CD14-positive monocyte (primary cell): ENCODE measurements around the gene TLK2. TPM values are rescaled to one million over a fixed set of nuclear protein-coding genes. Genes with fewer than 3 reads are reported as not detected.

Experiments
- DNase-seq, 3 donors: peaks; one replicate each; pipeline ENCODE4 v3.0.0-alpha.2; 2011 to 2022
- H2AFZ ChIP-seq: 2 replicates; pipeline ENCODE4 v1.6.0; 2012; ENCODE audit warnings: mild to moderate bottlenecking, low read depth, low read length, inconsistent platforms; ENCODE audit not compliant: insufficient read depth, poor library complexity, severe bottlenecking
- H3K27ac ChIP-seq, 2 donors: 1 replicate in 1 of 2; 2 replicates in 1 of 2; pipeline ENCODE4 v1.5.1; 2012 to 2013; ENCODE audit warnings: low read length in 2 of 2, control low read depth in 1 of 2, inconsistent platforms in 1 of 2, low read depth in 1 of 2, mild to moderate bottlenecking in 1 of 2
- H3K27me3 ChIP-seq, 2 donors: one replicate each; pipeline versions ENCODE4 v1.6.0 to v1.6.1; 2011 to 2013; ENCODE audit warnings: low read length in 2 of 2; ENCODE audit not compliant: control insufficient read depth in 2 of 2, insufficient read depth in 2 of 2
- H3K36me3 ChIP-seq, 2 donors: replicated peaks in 1 of 2; 1 replicate in 1 of 2; 2 replicates in 1 of 2; pipeline versions ENCODE4 v1.5.1 to v1.6.1; 2012 to 2013; ENCODE audit warnings: low read length in 2 of 2, control low read depth in 1 of 2, inconsistent platforms in 1 of 2, mild to moderate bottlenecking in 1 of 2; ENCODE audit not compliant: insufficient read depth in 2 of 2, control insufficient read depth in 1 of 2
- H3K4me1 ChIP-seq, 2 donors: 1 replicate in 1 of 2; 2 replicates in 1 of 2; pipeline versions ENCODE4 v1.5.1 to v1.6.1; 2012 to 2013; ENCODE audit warnings: low read length in 2 of 2, control low read depth in 1 of 2, inconsistent platforms in 1 of 2, mild to moderate bottlenecking in 1 of 2, moderate library complexity in 1 of 2; ENCODE audit not compliant: insufficient read depth in 2 of 2, control insufficient read depth in 1 of 2
- H3K4me2 ChIP-seq: replicated peaks from 2 replicates; pipeline ENCODE3; 2012; ENCODE audit warnings: low read length, moderate library complexity, mild to moderate bottlenecking; ENCODE audit not compliant: poor library complexity, severe bottlenecking; ENCODE audit errors: extremely low read depth
- H3K4me3 ChIP-seq, 3 experiments: fragments of 200-600 bp in 1 of 3; sonication (generic) in 1 of 3; replicated peaks in 1 of 3; 1 replicate in 2 of 3; 2 replicates in 1 of 3; pipeline ENCODE4 v1.5.1; 2011 to 2013; ENCODE audit warnings: low read length in 3 of 3, mild to moderate bottlenecking in 3 of 3, control low read depth in 2 of 3, low read depth in 2 of 3, inconsistent platforms in 1 of 3, moderate library complexity in 1 of 3
- H3K79me2 ChIP-seq: 2 replicates; pipeline ENCODE4 v1.6.0; 2012; ENCODE audit warnings: mild to moderate bottlenecking, control low read depth, inconsistent platforms, low read length, moderate library complexity; ENCODE audit not compliant: insufficient read depth
- H3K9ac ChIP-seq: 2 replicates; pipeline ENCODE4 v1.6.0; 2017; ENCODE audit warnings: low read length, mild to moderate bottlenecking; ENCODE audit not compliant: insufficient read depth, poor library complexity, severe bottlenecking
- H3K9me3 ChIP-seq, 2 donors: replicated peaks in 1 of 2; 1 replicate in 1 of 2; 2 replicates in 1 of 2; pipeline versions ENCODE4 v1.5.1 to v1.6.1; 2012 to 2013; ENCODE audit warnings: low read length in 2 of 2, control low read depth in 1 of 2; ENCODE audit not compliant: control insufficient read depth in 1 of 2, insufficient read depth in 1 of 2
- H4K20me1 ChIP-seq: 2 replicates; pipeline ENCODE4 v1.6.0; 2012; ENCODE audit warnings: mild to moderate bottlenecking, low read length, control low read depth, moderate library complexity; ENCODE audit not compliant: insufficient read depth
- H3K27ac Mint-ChIP-seq, 7 donors: one replicate each; pipeline ENCODE4 v1.8.0; 2020; ENCODE audit warnings: mild to moderate bottlenecking in 7 of 7, mixed read lengths in 7 of 7, moderate library complexity in 6 of 7, inconsistent platforms in 2 of 7
- H3K27me3 Mint-ChIP-seq, 3 donors: one replicate each; pipeline ENCODE4 v1.8.0; 2021 to 2022; ENCODE audit warnings: low read depth in 3 of 3, mild to moderate bottlenecking in 3 of 3, mixed read lengths in 3 of 3, moderate library complexity in 3 of 3, inconsistent platforms in 1 of 3
- H3K36me3 Mint-ChIP-seq, 2 donors: one replicate each; pipeline ENCODE4 v1.8.0; 2020; ENCODE audit warnings: mixed read lengths in 2 of 2, inconsistent platforms in 1 of 2, mild to moderate bottlenecking in 1 of 2
- H3K4me1 Mint-ChIP-seq: one replicate; pipeline ENCODE4 v1.8.0; 2020; ENCODE audit warnings: mild to moderate bottlenecking, mixed read lengths
- H3K4me3 Mint-ChIP-seq, 2 donors: one replicate each; pipeline ENCODE4 v1.8.0; 2020; ENCODE audit warnings: mild to moderate bottlenecking in 2 of 2, mixed read lengths in 2 of 2, moderate library complexity in 1 of 2
- H3K9me3 Mint-ChIP-seq, 7 donors: one replicate each; pipeline ENCODE4 v1.8.0; 2020 to 2022; ENCODE audit warnings: mixed read lengths in 7 of 7, mild to moderate bottlenecking in 6 of 7, moderate library complexity in 6 of 7, inconsistent platforms in 2 of 7
- CTCF ChIP-seq: fragments of 200-600 bp; IDR thresholded peaks from one replicate; pipeline ENCODE4 v1.8.0; 2022; ENCODE audit warnings: antibody characterized with exemption, mild to moderate bottlenecking
- WGBS: methylation state at CpG from one replicate; pipeline ENCODE4 v1.1.5; 2013; ENCODE audit warnings: missing lambda C conversion rate; ENCODE audit not compliant: insufficient coverage; 5-methylcytosine and 5-hydroxymethylcytosine counted together
- intact Hi-C, 2 donors: fragments of 100-400 bp; cut with micrococcal nuclease; formaldehyde crosslinking; loops; one replicate each; pipeline versions ENCODE4 v1.15.0 to v1.15.1; 2023
- polyA plus RNA-seq, 3 donors: library from polyadenylated mRNA; depleted of rRNA in 1 of 3; unstranded in 2 of 3; stranded (reverse) in 1 of 3; fragments of 300-500 nt in 2 of 3; fragments of >200 nt in 1 of 3; fragmentation: Illumina TruSeq in 2 of 3; gene quantifications; 1 replicate in 2 of 3; 2 replicates in 1 of 3; pipeline ENCODE4 v1.2.3, GENCODE V29; 2012 to 2021

TLK2 gene
- polyA plus RNA-seq, 3 donors: 4.0 to 28.2 (median 4.3) TPM

- WGBS: 100% methylated on average over 1 of the region's 1 CpG
- H3K36me3 ChIP-seq: no peaks in the 10 kb centered on the region
- Mint-ChIP-seq H3K4me3 (no peak overlapping the region), H3K9me3 (peaks cover 6 to 14% (median 8%) of the 10 kb centered on the region in 7 donors), H3K36me3 (no peaks in the 10 kb centered on the region), H3K27me3 (peaks cover 15 to 31% (median 17%) of the 10 kb centered on the region in 3 donors), H3K4me1 (peaks cover 28% of the 10 kb centered on the region), H3K27ac (no peak overlapping the region)
- no peak overlapping the region for H3K27ac ChIP-seq
- no peak overlapping the region for H2AFZ ChIP-seq
- no peak for DNase-seq
- no peaks in the 10 kb centered on the region for H3K9me3 ChIP-seq
- intact Hi-C loops: no loop called here
- peaks cover 26% of the 10 kb centered on the region in 2 donors for H3K4me1 ChIP-seq
- no peak overlapping the region for H3K4me3 ChIP-seq
- no peak for TF ChIP-seq CTCF
- no peaks in the 10 kb centered on the region for H4K20me1 ChIP-seq
- H3K27me3 ChIP-seq: peaks cover 0 to 15% of the 10 kb centered on the region in 2 donors
- H3K4me2 ChIP-seq: no peak overlapping the region
- no peak overlapping the region for H3K9ac ChIP-seq
- H3K79me2 ChIP-seq: no peaks in the 10 kb centered on the region
Measured at GRCh38 chr17:62656446-62656845, 177.8 kb downstream of the TLK2 start.

- intact Hi-C loops: no loop called here
- TF ChIP-seq CTCF: no peak
- no peak overlapping the region for H2AFZ ChIP-seq
- H3K9ac ChIP-seq: no peak overlapping the region
- H3K36me3 ChIP-seq: no peaks in the 10 kb centered on the region
- H3K27ac ChIP-seq: no peak overlapping the region
- H3K27me3 ChIP-seq: peaks cover 0 to 8% of the 10 kb centered on the region in 2 donors
- no peak overlapping the region for H3K4me3 Mint-ChIP-seq
- DNase-seq: no peak
- no peak overlapping the region for H3K27ac Mint-ChIP-seq
- H3K36me3 Mint-ChIP-seq: no peaks in the 10 kb centered on the region
- H3K4me2 ChIP-seq: no peak overlapping the region
- WGBS: 100% methylated on average over 2 of the region's 3 CpGs
- H3K9me3 ChIP-seq: no peaks in the 10 kb centered on the region
- H3K4me1 Mint-ChIP-seq: peaks cover 22% of the 10 kb centered on the region
- H3K4me3 ChIP-seq: no peak overlapping the region
- H3K79me2 ChIP-seq: no peaks in the 10 kb centered on the region
- H3K9me3 Mint-ChIP-seq: peaks cover 6 to 18% (median 9%) of the 10 kb centered on the region in 7 donors
- H3K4me1 ChIP-seq: peaks cover 23% of the 10 kb centered on the region in 2 donors
- H4K20me1 ChIP-seq: no peaks in the 10 kb centered on the region
- H3K27me3 Mint-ChIP-seq: peaks cover 8 to 23% (median 10%) of the 10 kb centered on the region in 3 donors
Measured at GRCh38 chr17:62657145-62657665, 178.6 kb downstream of the TLK2 start.
